DOHH2 (cell line): ENCODE measurements around the gene SLC6A3.

Experiments used
- H3F3A ChIP-seq: fragments of 200-600 bp; sonication (generic), shearing (Covaris generic); 2 replicates; pipeline ENCODE4 v1.6.0; 2016; ENCODE audit warnings: antibody characterized with exemption, mild to moderate bottlenecking; ENCODE audit not compliant: control insufficient read depth, insufficient read depth
- H3K27ac ChIP-seq: fragments of 200-600 bp; sonication (generic); 2 replicates; pipeline ENCODE4 v1.5.1; 2014; ENCODE audit warnings: low read depth, mild to moderate bottlenecking, low read length, moderate library complexity
- H3K27me3 ChIP-seq: fragments of 200-600 bp; sonication (generic); 2 replicates; pipeline ENCODE4 v1.6.1; 2014; ENCODE audit warnings: mild to moderate bottlenecking, low read length, mixed read lengths; ENCODE audit not compliant: control insufficient read depth
- H3K36me3 ChIP-seq: fragments of 200-600 bp; sonication (generic); 2 replicates; pipeline ENCODE4 v1.6.1; 2014; ENCODE audit warnings: mild to moderate bottlenecking, low read length, moderate library complexity, mixed read lengths; ENCODE audit not compliant: control insufficient read depth
- H3K4me1 ChIP-seq: fragments of 200-600 bp; sonication (generic); 2 replicates; pipeline ENCODE4 v1.6.1; 2014; ENCODE audit warnings: mild to moderate bottlenecking, low read length, mixed read lengths; ENCODE audit not compliant: control insufficient read depth
- H3K4me2 ChIP-seq: fragments of 200-600 bp; sonication (generic); 2 replicates; pipeline ENCODE4 v1.6.0; 2014; ENCODE audit warnings: mild to moderate bottlenecking, low read length, moderate library complexity
- H3K4me3 ChIP-seq: fragments of 200-600 bp; sonication (generic); 2 replicates; pipeline ENCODE4 v1.5.1; 2014; ENCODE audit warnings: mild to moderate bottlenecking, low read length, mixed read lengths
- H3K79me2 ChIP-seq: fragments of 200-600 bp; sonication (generic); 2 replicates; pipeline ENCODE4 v1.6.1; 2014; ENCODE audit warnings: mild to moderate bottlenecking, low read length, mixed read lengths; ENCODE audit not compliant: control insufficient read depth
- H3K9me2 ChIP-seq: fragments of 200-600 bp; sonication (generic); replicated peaks from 2 replicates; pipeline ENCODE4 v1.6.1; 2014; ENCODE audit warnings: mild to moderate bottlenecking, low read length, mixed read lengths; ENCODE audit not compliant: control insufficient read depth
- H3K9me3 ChIP-seq: fragments of 200-600 bp; sonication (generic); 2 replicates; pipeline ENCODE4 v1.6.1; 2014; ENCODE audit warnings: antibody characterized with exemption, low read length, mixed read lengths; ENCODE audit not compliant: control insufficient read depth, insufficient read depth
- H4K20me1 ChIP-seq: fragments of 200-600 bp; sonication (generic); 2 replicates; pipeline ENCODE4 v1.6.0; 2014; ENCODE audit warnings: low read depth, mild to moderate bottlenecking, antibody characterized with exemption, low read length, moderate library complexity; ENCODE audit not compliant: control insufficient read depth, insufficient read depth
- EZH2phosphoT487 ChIP-seq: fragments of 200-600 bp; sonication (generic); IDR thresholded peaks from 2 replicates; pipeline ENCODE4 v1.6.1; 2017; ENCODE audit warnings: borderline replicate concordance, mild to moderate bottlenecking, antibody characterized with exemption, low read length, moderate library complexity, mixed read lengths
- TF ChIP-seq, protein P1 (sequence below): fragments of 200-600 bp; sonication (generic); IDR thresholded peaks from one replicate; pipeline ENCODE4 v1.5.1; 2014; ENCODE audit warnings: antibody characterized with exemption, mild to moderate bottlenecking, low read depth, low read length; ENCODE audit not compliant: poor library complexity, severe bottlenecking

Gene SLC6A3

GRCh38 chr5:1474183-1474839 is 29.1 kb upstream of the SLC6A3 start:
- no peaks in the 10 kb centered on the region for H3K9me3 ChIP-seq
- no peaks in the 10 kb centered on the region; the same call in 1 of the 2 replicates for H3K79me2 ChIP-seq
- TF ChIP-seq, protein P1, sequence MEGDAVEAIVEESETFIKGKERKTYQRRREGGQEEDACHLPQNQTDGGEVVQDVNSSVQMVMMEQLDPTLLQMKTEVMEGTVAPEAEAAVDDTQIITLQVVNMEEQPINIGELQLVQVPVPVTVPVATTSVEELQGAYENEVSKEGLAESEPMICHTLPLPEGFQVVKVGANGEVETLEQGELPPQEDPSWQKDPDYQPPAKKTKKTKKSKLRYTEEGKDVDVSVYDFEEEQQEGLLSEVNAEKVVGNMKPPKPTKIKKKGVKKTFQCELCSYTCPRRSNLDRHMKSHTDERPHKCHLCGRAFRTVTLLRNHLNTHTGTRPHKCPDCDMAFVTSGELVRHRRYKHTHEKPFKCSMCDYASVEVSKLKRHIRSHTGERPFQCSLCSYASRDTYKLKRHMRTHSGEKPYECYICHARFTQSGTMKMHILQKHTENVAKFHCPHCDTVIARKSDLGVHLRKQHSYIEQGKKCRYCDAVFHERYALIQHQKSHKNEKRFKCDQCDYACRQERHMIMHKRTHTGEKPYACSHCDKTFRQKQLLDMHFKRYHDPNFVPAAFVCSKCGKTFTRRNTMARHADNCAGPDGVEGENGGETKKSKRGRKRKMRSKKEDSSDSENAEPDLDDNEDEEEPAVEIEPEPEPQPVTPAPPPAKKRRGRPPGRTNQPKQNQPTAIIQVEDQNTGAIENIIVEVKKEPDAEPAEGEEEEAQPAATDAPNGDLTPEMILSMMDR: no peak
- no peak for TF ChIP-seq EZH2phosphoT487
- H3K27ac ChIP-seq: no peak overlapping the region
- H3K27me3 ChIP-seq: no peaks in the 10 kb centered on the region
- H3K4me3 ChIP-seq: no peak overlapping the region
- peaks cover 93% of the 10 kb centered on the region for H3K36me3 ChIP-seq
- no peaks in the 10 kb centered on the region for H3F3A ChIP-seq
- no peaks in the 10 kb centered on the region for H3K4me1 ChIP-seq
- H3K9me2 ChIP-seq: no peaks in the 10 kb centered on the region
- no peaks in the 10 kb centered on the region for H4K20me1 ChIP-seq
- no peak overlapping the region for H3K4me2 ChIP-seq

DNA sequence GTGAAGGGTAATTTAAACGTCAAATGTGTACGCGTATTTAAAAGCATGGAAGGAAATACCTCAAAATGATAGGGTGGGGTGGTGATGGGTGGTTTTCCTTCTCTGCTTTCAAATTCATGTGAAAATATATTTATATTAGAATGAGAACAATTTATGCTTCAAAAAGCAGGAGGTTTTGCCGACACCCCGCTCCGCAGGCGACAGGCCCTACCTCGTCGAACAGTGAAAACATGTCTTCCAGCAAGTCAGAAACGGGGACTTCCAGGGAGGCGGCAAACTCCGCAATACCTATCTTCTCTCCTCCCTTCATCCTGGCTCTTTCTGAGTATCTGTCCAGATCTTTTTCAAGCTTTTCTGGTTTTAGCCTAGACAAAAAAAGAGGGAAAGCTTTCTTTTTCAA is 28.5 kb upstream of the SLC6A3 start:
- Histone ChIP-seq H3K9me3 (no peaks in the 10 kb centered on the region), H3F3A (no peaks in the 10 kb centered on the region), H3K36me3 (peaks cover 93% of the 10 kb centered on the region), H4K20me1 (no peaks in the 10 kb centered on the region), H3K9me2 (no peaks in the 10 kb centered on the region), H3K27me3 (no peaks in the 10 kb centered on the region), H3K4me3 (no peak overlapping the region), H3K79me2 (no peaks in the 10 kb centered on the region), H3K27ac (no peak overlapping the region), H3K4me1 (no peaks in the 10 kb centered on the region), H3K4me2 (no peak overlapping the region)
- TF ChIP-seq EZH2phosphoT487: no peak
- TF ChIP-seq, protein P1: no peak

- H3K4me3 ChIP-seq: no peak overlapping the region
- H3K9me3 ChIP-seq: no peaks in the 10 kb centered on the region
- H3K27me3 ChIP-seq: no peaks in the 10 kb centered on the region
- H3K27ac ChIP-seq: no peak overlapping the region
- H3K79me2 ChIP-seq: no peaks in the 10 kb centered on the region
- H3F3A ChIP-seq: no peaks in the 10 kb centered on the region
- no peaks in the 10 kb centered on the region for H3K4me1 ChIP-seq
- H3K36me3 ChIP-seq: peaks cover 93% of the 10 kb centered on the region
- TF ChIP-seq EZH2phosphoT487: no peak
- TF ChIP-seq, protein P1: no peak
- no peak overlapping the region for H3K4me2 ChIP-seq
- no peaks in the 10 kb centered on the region for H4K20me1 ChIP-seq
- no peaks in the 10 kb centered on the region for H3K9me2 ChIP-seq
These were observed 27.9 kb upstream of the SLC6A3 start for GRCh38 chr5:1472964-1473628.
